K562 (cell line): ENCODE data around the gene SLC15A3. TPM values are rescaled to one million over a fixed set of nuclear protein-coding genes. Genes with fewer than 3 reads are reported as not detected.

Source experiments
- CTBP1 ChIP-seq: fragments of 450-650 bp; IDR thresholded peaks from 2 replicates; pipeline ENCODE4 v1.6.1; 2016; ENCODE audit warnings: borderline replicate concordance
- HDAC1 ChIP-seq, 2 experiments: fragments of 450-650 bp; IDR thresholded peaks; 2 replicates each; pipeline ENCODE4 v1.6.1; 2016 to 2017; ENCODE audit warnings: inconsistent platforms in 1 of 2, mild to moderate bottlenecking in 1 of 2, moderate library complexity in 1 of 2
- JUND ChIP-seq, 2 experiments: IDR thresholded peaks; 2 replicates in 1 of 2; 3 replicates in 1 of 2; pipeline ENCODE4 v1.6.1; 2011; ENCODE audit warnings: borderline replicate concordance in 2 of 2, low read depth in 2 of 2, low read length in 2 of 2, improper control_type of control experiment in 1 of 2, missing biosample characterization in 1 of 2, missing genetic modification characterization in 1 of 2, missing genetic modification reagents in 1 of 2
- LEF1 ChIP-seq: fragments of 450-650 bp; IDR thresholded peaks from 2 replicates; pipeline ENCODE4 v1.6.1; 2016; ENCODE audit warnings: mild to moderate bottlenecking
- MAZ ChIP-seq, 2 experiments: fragments of 450-650 bp in 1 of 2; sonication (generic) in 1 of 2; formaldehyde crosslinking; IDR thresholded peaks in 1 of 2; conservative IDR thresholded peaks in 1 of 2; 2 replicates each; pipeline versions ENCODE4 v1.4.0 to v1.5.0; 2020; ENCODE audit warnings: mild to moderate bottlenecking in 1 of 2, missing genetic modification reagents in 1 of 2
- MEIS2 ChIP-seq: fragments of 450-650 bp; IDR thresholded peaks from 2 replicates; pipeline ENCODE4 v1.6.1; 2014; ENCODE audit warnings: mild to moderate bottlenecking; ENCODE audit not compliant: partially characterized antibody
- NFE2 ChIP-seq: IDR thresholded peaks from 2 replicates; pipeline ENCODE4 v1.6.1; 2014; ENCODE audit warnings: antibody characterized with exemption, low read depth
- PTBP1 ChIP-seq: fragments of 200-400 bp; formaldehyde crosslinking; IDR thresholded peaks from 2 replicates; pipeline ENCODE4 v1.6.1; 2017; ENCODE audit warnings: low read depth, low read length
- SMARCE1 ChIP-seq: fragments of 450-650 bp; IDR thresholded peaks from 2 replicates; pipeline ENCODE4 v1.7.1; 2016; ENCODE audit warnings: mild to moderate bottlenecking
- SOX6 ChIP-seq: fragments of 450-650 bp; IDR thresholded peaks from 2 replicates; pipeline ENCODE4 v1.6.1; 2014; ENCODE audit warnings: mild to moderate bottlenecking
- TAF9B ChIP-seq: fragments of 450-650 bp; IDR thresholded peaks from 2 replicates; pipeline ENCODE4 v1.6.1; 2018; ENCODE audit warnings: mild to moderate bottlenecking; ENCODE audit not compliant: partially characterized antibody
- TBL1XR1 ChIP-seq, 2 experiments: IDR thresholded peaks; 2 replicates each; pipeline ENCODE4 v1.6.1; 2012; ENCODE audit warnings: improper control_type of control experiment in 2 of 2, low read length in 2 of 2, mild to moderate bottlenecking in 1 of 2
- ZBTB7A ChIP-seq: IDR thresholded peaks from 2 replicates; pipeline ENCODE4 v1.6.1; 2011; ENCODE audit warnings: low read depth, mild to moderate bottlenecking, low read length, moderate library complexity, borderline replicate concordance; ENCODE audit not compliant: control insufficient read depth
- ZC3H11A ChIP-seq: IDR thresholded peaks from 2 replicates; pipeline ENCODE4 v1.6.1; 2012; ENCODE audit warnings: low read depth, low read length, improper control_type of control experiment
- ZEB2 ChIP-seq: fragments of 450-650 bp; IDR thresholded peaks from 2 replicates; pipeline ENCODE4 v1.6.1; 2016
- ZNF174 ChIP-seq: fragments of 250-450 bp; sonication (Bioruptor Pico); IDR thresholded peaks from 2 replicates; pipeline ENCODE4 v1.4.0; 2020; ENCODE audit warnings: mild to moderate bottlenecking
- ZNF184 ChIP-seq: sonication (generic); formaldehyde crosslinking; IDR thresholded peaks from 2 replicates; pipeline ENCODE4 v1.5.0; 2020; ENCODE audit warnings: missing genetic modification reagents
- ZNF395 ChIP-seq: fragments of 200-800 bp; sonication (Bioruptor generic); IDR thresholded peaks from 2 replicates; pipeline ENCODE4 v1.6.1; 2017; ENCODE audit warnings: missing genetic modification characterization, missing compliant biosample characterization
- ZNF445 ChIP-seq: fragments of 250-450 bp; sonication (Bioruptor Pico); IDR thresholded peaks from 2 replicates; pipeline ENCODE4 v1.4.0; 2020; ENCODE audit warnings: low read depth, mild to moderate bottlenecking, moderate library complexity
- polyA plus RNA-seq, 8 experiments: library from polyadenylated mRNA; depleted of rRNA in 4 of 8; stranded (reverse) in 5 of 8; unstranded in 3 of 8; fragments of >200 nt; fragmentation: Nextera tagmentation in 2 of 8; fragmentation: Illumina TruSeq in 1 of 8; extraction: Ambion mirVana in 2 of 8; extraction: Trizol in 1 of 8; gene quantifications; 2 replicates each; pipeline versions ENCODE4 v1.2.1 to v1.2.3, GENCODE V29; 2011 to 2014; ENCODE audit warnings: inconsistent platforms in 1 of 8, missing spikeins in 1 of 8
- total RNA-seq, 7 experiments: library from RNA; depleted of rRNA in 6 of 7; stranded (reverse); fragments of >200 nt in 6 of 7; fragmentation: Illumina TruSeq in 2 of 7; extraction: Trizol in 2 of 7; gene quantifications; 2 replicates each; pipeline versions ENCODE4 v1.2.1 to v1.2.3, GENCODE V29; 2011 to 2021; ENCODE audit warnings: low replicate concordance in 1 of 7
- TF ChIP-seq, protein P1 (sequence below): fragments of 450-650 bp; IDR thresholded peaks from 2 replicates; pipeline ENCODE4 v1.6.1; 2016; ENCODE audit warnings: low read depth

SLC15A3 gene
- total and polyA plus RNA-seq, 9 of the 15 experiments (the other 6 are each of a cell fraction or from before 2014, with no cell fraction given) = 0.07 to 0.27 TPM; not detected in 7

GRCh38 chr11:60891103-60891741, 60.8 kb downstream of the SLC15A3 start (continued):
- TF ChIP-seq ZNF395 (CRISPR knock-in tag) (peak; percentile 63; the same call in 1 of the 2 replicates), SMARCE1 (peak; percentile 80), ZNF445 (CRISPR knock-in tag) (no peak), ZC3H11A (no peak), MAZ (CRISPR knock-in tag; conservative IDR thresholded peaks at IDR 0.05 in 1 of 2, IDR thresholded peaks at IDR 0.05 in 1 of 2) (0 out of 4 replicates have a peak, but pooled peaks of 1 of the 2 experiments have one; percentile 21), ZEB2 (peak; percentile 48; the same call in 1 of the 2 replicates), ZNF184 (no peak), JUND (IDR thresholded peaks at IDR 0.05; ENCODE audit: borderline replicate concordance, low read depth, low read length) (peak; percentile 46; the same call in 1 of the 2 replicates), JUND (tag; IDR thresholded peaks at IDR 0.05; ENCODE audit: borderline replicate concordance, low read depth, low read length) (no peak; the same call in 2 of the 3 replicates), CTBP1 (peak; percentile 83), PTBP1 (no peak), MEIS2 (peak; percentile 10), HDAC1 (IDR thresholded peaks at IDR 0.05) (0 out of 4 replicates have a peak, but pooled peaks of 1 of the 2 experiments have one; percentile 33), ZNF174 (CRISPR knock-in tag) (no peak), NFE2 (peak; percentile 39; the same call in 1 of the 2 replicates), TAF9B (no peak), SOX6 (peak; percentile 74), ZBTB7A (peak; percentile 27; the same call in 1 of the 2 replicates), TBL1XR1 (IDR thresholded peaks at IDR 0.05; ENCODE audit: low read length in 2 of 2) (peak in 1 of 2 experiments; percentile 43; a peak in 1 of 4 replicates), LEF1 (peak; percentile 51; the same call in 1 of the 2 replicates)
- TF ChIP-seq, protein P1, sequence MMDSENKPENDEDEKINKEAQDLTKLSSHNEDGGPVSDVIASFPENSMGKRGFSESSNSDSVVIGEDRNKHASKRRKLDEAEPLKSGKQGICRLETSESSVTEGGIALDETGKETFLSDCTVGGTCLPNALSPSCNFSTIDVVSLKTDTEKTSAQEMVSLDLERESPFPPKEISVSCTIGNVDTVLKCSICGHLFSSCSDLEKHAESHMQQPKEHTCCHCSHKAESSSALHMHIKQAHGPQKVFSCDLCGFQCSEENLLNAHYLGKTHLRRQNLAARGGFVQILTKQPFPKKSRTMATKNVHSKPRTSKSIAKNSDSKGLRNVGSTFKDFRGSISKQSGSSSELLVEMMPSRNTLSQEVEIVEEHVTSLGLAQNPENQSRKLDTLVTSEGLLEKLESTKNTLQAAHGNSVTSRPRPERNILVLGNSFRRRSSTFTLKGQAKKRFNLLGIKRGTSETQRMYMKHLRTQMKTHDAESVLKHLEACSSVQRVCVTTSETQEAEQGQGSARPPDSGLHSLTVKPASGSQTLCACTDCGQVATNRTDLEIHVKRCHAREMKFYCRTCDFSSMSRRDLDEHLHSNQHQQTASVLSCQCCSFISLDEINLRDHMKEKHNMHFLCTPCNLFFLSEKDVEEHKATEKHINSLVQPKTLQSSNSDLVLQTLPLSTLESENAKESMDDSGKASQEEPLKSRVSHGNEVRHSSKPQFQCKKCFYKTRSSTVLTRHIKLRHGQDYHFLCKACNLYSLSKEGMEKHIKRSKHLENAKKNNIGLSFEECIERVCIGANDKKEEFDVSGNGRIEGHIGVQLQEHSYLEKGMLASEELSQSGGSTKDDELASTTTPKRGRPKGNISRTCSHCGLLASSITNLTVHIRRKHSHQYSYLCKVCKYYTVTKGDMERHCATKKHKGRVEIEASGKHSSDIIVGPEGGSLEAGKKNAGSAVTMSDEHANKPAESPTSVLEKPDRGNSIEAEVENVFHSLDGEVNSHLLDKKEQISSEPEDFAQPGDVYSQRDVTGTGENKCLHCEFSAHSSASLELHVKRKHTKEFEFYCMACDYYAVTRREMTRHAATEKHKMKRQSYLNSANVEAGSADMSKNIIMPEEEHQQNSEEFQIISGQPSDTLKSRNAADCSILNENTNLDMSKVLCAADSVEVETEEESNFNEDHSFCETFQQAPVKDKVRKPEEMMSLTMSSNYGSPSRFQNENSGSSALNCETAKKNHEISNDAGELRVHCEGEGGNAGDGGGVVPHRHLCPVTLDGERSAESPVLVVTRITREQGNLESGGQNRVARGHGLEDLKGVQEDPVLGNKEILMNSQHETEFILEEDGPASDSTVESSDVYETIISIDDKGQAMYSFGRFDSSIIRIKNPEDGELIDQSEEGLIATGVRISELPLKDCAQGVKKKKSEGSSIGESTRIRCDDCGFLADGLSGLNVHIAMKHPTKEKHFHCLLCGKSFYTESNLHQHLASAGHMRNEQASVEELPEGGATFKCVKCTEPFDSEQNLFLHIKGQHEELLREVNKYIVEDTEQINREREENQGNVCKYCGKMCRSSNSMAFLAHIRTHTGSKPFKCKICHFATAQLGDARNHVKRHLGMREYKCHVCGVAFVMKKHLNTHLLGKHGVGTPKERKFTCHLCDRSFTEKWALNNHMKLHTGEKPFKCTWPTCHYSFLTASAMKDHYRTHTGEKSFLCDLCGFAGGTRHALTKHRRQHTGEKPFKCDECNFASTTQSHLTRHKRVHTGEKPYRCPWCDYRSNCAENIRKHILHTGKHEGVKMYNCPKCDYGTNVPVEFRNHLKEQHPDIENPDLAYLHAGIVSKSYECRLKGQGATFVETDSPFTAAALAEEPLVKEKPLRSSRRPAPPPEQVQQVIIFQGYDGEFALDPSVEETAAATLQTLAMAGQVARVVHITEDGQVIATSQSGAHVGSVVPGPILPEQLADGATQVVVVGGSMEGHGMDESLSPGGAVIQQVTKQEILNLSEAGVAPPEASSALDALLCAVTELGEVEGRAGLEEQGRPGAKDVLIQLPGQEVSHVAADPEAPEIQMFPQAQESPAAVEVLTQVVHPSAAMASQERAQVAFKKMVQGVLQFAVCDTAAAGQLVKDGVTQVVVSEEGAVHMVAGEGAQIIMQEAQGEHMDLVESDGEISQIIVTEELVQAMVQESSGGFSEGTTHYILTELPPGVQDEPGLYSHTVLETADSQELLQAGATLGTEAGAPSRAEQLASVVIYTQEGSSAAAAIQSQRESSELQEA = no peak
